SK-N-SH (cell line): ENCODE data around the gene CHRM1. TPM values are rescaled to one million over a fixed set of nuclear protein-coding genes. Genes with fewer than 3 reads are reported as not detected.

Experiments
- CTCF ChIA-PET: fragments of 300-600, 350-600 bp; formaldehyde crosslinking; extraction: SDS; loops from one replicate; lab custom pipeline; 2021; lab: Yijun Ruan, JAX
- POLR2A ChIA-PET: fragments of 350-600 bp; sonication (Branson Sonifier 250); formaldehyde crosslinking; extraction: SDS; loops from one replicate; lab custom pipeline; 2020; ENCODE audit warnings: antibody characterized with exemption, inconsistent platforms; lab: Yijun Ruan, JAX
- DNase-seq: peaks from one replicate; pipeline ENCODE4 v3.0.0; 2012
- H2AFZ ChIP-seq: fragments of 200-600 bp; sonication (generic); 2 replicates; pipeline ENCODE4 v1.8.1; 2016; ENCODE audit warnings: antibody characterized with exemption, mild to moderate bottlenecking, low read depth
- H3F3A ChIP-seq: fragments of 200-600 bp; sonication (generic); replicated peaks from 2 replicates; pipeline ENCODE3; 2016; ENCODE audit warnings: antibody characterized with exemption, mild to moderate bottlenecking; ENCODE audit not compliant: insufficient read depth
- H3K27ac ChIP-seq, 2 experiments: fragments of 200-500 bp in 1 of 2; fragments of 200-600 bp in 1 of 2; sonication (Bioruptor generic) in 1 of 2; sonication (generic), shearing (Covaris generic) in 1 of 2; 2 replicates each; pipeline versions ENCODE4 v1.5.1 to v1.6.1; 2014 to 2016; ENCODE audit warnings: low read depth in 2 of 2, inconsistent platforms in 1 of 2, low read length in 1 of 2, mild to moderate bottlenecking in 1 of 2, mixed read lengths in 1 of 2
- H3K27me3 ChIP-seq: fragments of 200-600 bp; sonication (generic), shearing (Covaris generic); 2 replicates; pipeline ENCODE4 v1.6.1; 2016; ENCODE audit warnings: mixed run types; ENCODE audit not compliant: insufficient read depth
- H3K36me3 ChIP-seq, 2 experiments: fragments of 200-500 bp in 1 of 2; fragments of 200-600 bp in 1 of 2; sonication (Bioruptor generic) in 1 of 2; sonication (generic) in 1 of 2; replicated peaks in 1 of 2; 2 replicates each; pipeline versions ENCODE3 to v1.5.1; 2014 to 2016; ENCODE audit warnings: low read length in 1 of 2, mild to moderate bottlenecking in 1 of 2; ENCODE audit not compliant: insufficient read depth in 2 of 2, control insufficient read depth in 1 of 2
- H3K4me1 ChIP-seq, 2 experiments: fragments of 200-500 bp in 1 of 2; fragments of 200-600 bp in 1 of 2; sonication (Bioruptor generic) in 1 of 2; sonication (generic), shearing (Covaris generic) in 1 of 2; 2 replicates each; pipeline versions ENCODE4 v1.5.1 to v1.6.1; 2014 to 2016; ENCODE audit warnings: low read depth in 1 of 2, low read length in 1 of 2, mixed run types in 1 of 2; ENCODE audit not compliant: insufficient read depth in 2 of 2, control insufficient read depth in 1 of 2
- H3K4me2 ChIP-seq: fragments of 200-600 bp; sonication (generic), shearing (Covaris generic); 2 replicates; pipeline ENCODE4 v1.6.1; 2017; ENCODE audit warnings: mixed run types
- H3K4me3 ChIP-seq, 2 experiments: fragments of 200-500 bp in 1 of 2; fragments of 200-600 bp in 1 of 2; sonication (Bioruptor generic) in 1 of 2; sonication (generic), shearing (Covaris generic) in 1 of 2; 2 replicates each; pipeline versions ENCODE4 v1.5.1 to v1.8.1; 2014 to 2016; ENCODE audit warnings: low read depth in 2 of 2, inconsistent platforms in 1 of 2, low read length in 1 of 2, mild to moderate bottlenecking in 1 of 2, mixed read lengths in 1 of 2, moderate library complexity in 1 of 2
- H3K79me2 ChIP-seq: fragments of 200-600 bp; sonication (generic); 2 replicates; pipeline ENCODE4 v1.8.1; 2017; ENCODE audit warnings: mild to moderate bottlenecking; ENCODE audit not compliant: insufficient read depth
- H3K9ac ChIP-seq: fragments of 200-600 bp; sonication (generic); 2 replicates; pipeline ENCODE4 v1.6.1; 2017; ENCODE audit warnings: mixed run types
- H3K9me2 ChIP-seq: fragments of 200-600 bp; sonication (generic); 2 replicates; pipeline ENCODE4 v1.6.1; 2017; ENCODE audit warnings: mixed run types
- H3K9me3 ChIP-seq: fragments of 200-600 bp; sonication (generic); 2 replicates; pipeline ENCODE4 v1.6.1; 2017; ENCODE audit warnings: mixed run types, mild to moderate bottlenecking, moderate library complexity
- H4K20me1 ChIP-seq: fragments of 200-600 bp; sonication (generic); 2 replicates; pipeline ENCODE4 v1.6.1; 2017; ENCODE audit warnings: mild to moderate bottlenecking, mixed run types; ENCODE audit not compliant: insufficient read depth
- CHD2 ChIP-seq: fragments of 150-350 bp; IDR thresholded peaks from 2 replicates; pipeline ENCODE4 v1.6.1; 2018; ENCODE audit warnings: low read length; ENCODE audit not compliant: partially characterized antibody
- CTCF ChIP-seq: fragments of 200-600 bp; sonication (generic); IDR thresholded peaks from 2 replicates; pipeline ENCODE4 v1.6.1; 2017; ENCODE audit warnings: antibody characterized with exemption, mild to moderate bottlenecking, moderate library complexity
- ELF1 ChIP-seq: IDR thresholded peaks from 2 replicates; pipeline ENCODE4 v1.4.0; 2012
- EZH2phosphoT487 ChIP-seq: fragments of 200-600 bp; sonication (generic); IDR thresholded peaks from 2 replicates; pipeline ENCODE4 v1.6.1; 2017; ENCODE audit warnings: low read depth, mixed run types, mild to moderate bottlenecking, antibody characterized with exemption, moderate library complexity, borderline replicate concordance
- FOXJ3 ChIP-seq: sonication (generic); formaldehyde crosslinking; IDR thresholded peaks from 2 replicates; pipeline ENCODE4 v1.5.1; 2020; ENCODE audit warnings: mild to moderate bottlenecking, missing genetic modification reagents
- FOXM1 ChIP-seq: IDR thresholded peaks from 2 replicates; pipeline ENCODE4 v1.4.0; 2012; ENCODE audit warnings: low read depth, mild to moderate bottlenecking
- JUND ChIP-seq: IDR thresholded peaks from 2 replicates; pipeline ENCODE4 v1.4.0; 2012
- MEF2A ChIP-seq: IDR thresholded peaks from 2 replicates; pipeline ENCODE4 v1.4.0; 2012; ENCODE audit warnings: low read depth, borderline replicate concordance
- NRF1 ChIP-seq: IDR thresholded peaks from 2 replicates; pipeline ENCODE4 v1.6.1; 2012; ENCODE audit warnings: low read depth, mild to moderate bottlenecking, low read length
- PBX3 ChIP-seq: IDR thresholded peaks from 2 replicates; pipeline ENCODE4; 2012
- POLR2AphosphoS5 ChIP-seq: IDR thresholded peaks from 2 replicates; pipeline ENCODE4 v1.6.1; 2012; ENCODE audit warnings: low read depth, low read length
- RAD21 ChIP-seq: IDR thresholded peaks from 2 replicates; pipeline ENCODE4 v1.6.1; 2012; ENCODE audit warnings: mild to moderate bottlenecking, low read length
- RCOR1 ChIP-seq: fragments of 150-350 bp; IDR thresholded peaks from 2 replicates; pipeline ENCODE4 v1.6.1; 2017; ENCODE audit warnings: antibody characterized with exemption, low read length
- SIN3A ChIP-seq: IDR thresholded peaks from 2 replicates; pipeline ENCODE4 v1.6.1; 2012; ENCODE audit warnings: low read depth, mild to moderate bottlenecking, low read length, moderate library complexity, borderline replicate concordance
- SMC3 ChIP-seq: IDR thresholded peaks from 2 replicates; pipeline ENCODE4 v1.6.1; 2012; ENCODE audit warnings: low read depth, low read length, improper control_type of control experiment
- TEAD4 ChIP-seq: IDR thresholded peaks from 2 replicates; pipeline ENCODE4 v1.4.0; 2012; ENCODE audit warnings: mild to moderate bottlenecking, borderline replicate concordance; ENCODE audit not compliant: insufficient read depth
- WGBS: methylation state at CpG from one replicate; pipeline ENCODE4 v1.1.6; 2017; ENCODE audit warnings: low lambda C conversion rate; 5-methylcytosine and 5-hydroxymethylcytosine counted together
- polyA plus RNA-seq, 3 experiments: library from polyadenylated mRNA; depleted of rRNA; stranded (reverse); fragments of >200 nt; gene quantifications; 2 replicates each; pipeline ENCODE4 v1.2.3, GENCODE V29; 2012
- TF ChIP-seq, protein P1 (sequence below): IDR thresholded peaks from 2 replicates; pipeline ENCODE4 v1.6.1; 2012; ENCODE audit warnings: mild to moderate bottlenecking, low read depth, low read length, moderate library complexity
- TF ChIP-seq, protein P2 (sequence below): fragments of 150-350 bp; IDR thresholded peaks from 2 replicates; pipeline ENCODE4 v1.6.1; 2016; ENCODE audit warnings: mild to moderate bottlenecking, low read depth, low read length

The CHRM1 gene
- polyA plus RNA-seq, 1 of the 3 experiments (the other 2 are of a cell fraction) = not detected

DNA sequence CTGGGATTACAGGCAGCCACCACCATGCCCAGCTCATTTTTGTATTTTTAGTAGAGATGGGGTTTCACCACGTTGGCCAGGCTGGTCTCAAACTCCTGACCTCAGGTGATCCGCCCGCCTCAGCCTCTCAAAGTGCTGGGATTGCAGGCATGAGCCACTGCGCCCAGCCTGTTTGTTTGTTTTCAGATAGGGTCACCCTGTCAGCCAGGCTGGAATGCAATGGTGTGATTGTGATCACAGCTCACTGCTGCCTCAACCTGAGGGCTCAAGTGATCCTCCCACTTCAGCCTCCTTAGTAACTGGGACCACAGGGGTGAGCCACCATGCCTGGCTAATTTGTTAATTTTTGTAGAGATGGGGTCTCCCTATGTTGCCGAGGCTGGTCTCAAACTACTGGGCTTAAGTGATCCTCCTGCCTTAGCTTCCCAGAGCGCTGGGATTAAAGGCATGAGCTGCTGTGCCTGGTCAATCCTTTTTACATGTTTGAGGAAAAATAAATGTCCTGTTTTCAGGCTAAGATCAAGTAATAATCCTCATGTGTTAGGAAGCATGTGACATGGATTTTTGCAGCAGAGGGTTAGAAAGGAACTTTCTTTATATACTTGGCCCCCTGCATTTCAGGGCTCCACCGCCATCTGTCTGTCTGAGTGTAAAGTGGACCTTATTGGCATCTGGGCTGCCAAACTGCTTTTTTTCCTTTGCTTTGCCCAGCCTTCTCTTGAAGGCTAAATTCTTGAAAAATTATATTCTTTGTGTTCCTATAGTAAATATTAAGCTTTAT lies 45.3 kb downstream of the CHRM1 start:
- H3K36me3 ChIP-seq = peaks cover 0 to 3% of the 10 kb centered on the region in 2 experiments
- peak; percentile 7; the same call in 1 of the 2 replicates for TF ChIP-seq RAD21
- TF ChIP-seq FOXM1 = no peak
- TF ChIP-seq, protein P1, sequence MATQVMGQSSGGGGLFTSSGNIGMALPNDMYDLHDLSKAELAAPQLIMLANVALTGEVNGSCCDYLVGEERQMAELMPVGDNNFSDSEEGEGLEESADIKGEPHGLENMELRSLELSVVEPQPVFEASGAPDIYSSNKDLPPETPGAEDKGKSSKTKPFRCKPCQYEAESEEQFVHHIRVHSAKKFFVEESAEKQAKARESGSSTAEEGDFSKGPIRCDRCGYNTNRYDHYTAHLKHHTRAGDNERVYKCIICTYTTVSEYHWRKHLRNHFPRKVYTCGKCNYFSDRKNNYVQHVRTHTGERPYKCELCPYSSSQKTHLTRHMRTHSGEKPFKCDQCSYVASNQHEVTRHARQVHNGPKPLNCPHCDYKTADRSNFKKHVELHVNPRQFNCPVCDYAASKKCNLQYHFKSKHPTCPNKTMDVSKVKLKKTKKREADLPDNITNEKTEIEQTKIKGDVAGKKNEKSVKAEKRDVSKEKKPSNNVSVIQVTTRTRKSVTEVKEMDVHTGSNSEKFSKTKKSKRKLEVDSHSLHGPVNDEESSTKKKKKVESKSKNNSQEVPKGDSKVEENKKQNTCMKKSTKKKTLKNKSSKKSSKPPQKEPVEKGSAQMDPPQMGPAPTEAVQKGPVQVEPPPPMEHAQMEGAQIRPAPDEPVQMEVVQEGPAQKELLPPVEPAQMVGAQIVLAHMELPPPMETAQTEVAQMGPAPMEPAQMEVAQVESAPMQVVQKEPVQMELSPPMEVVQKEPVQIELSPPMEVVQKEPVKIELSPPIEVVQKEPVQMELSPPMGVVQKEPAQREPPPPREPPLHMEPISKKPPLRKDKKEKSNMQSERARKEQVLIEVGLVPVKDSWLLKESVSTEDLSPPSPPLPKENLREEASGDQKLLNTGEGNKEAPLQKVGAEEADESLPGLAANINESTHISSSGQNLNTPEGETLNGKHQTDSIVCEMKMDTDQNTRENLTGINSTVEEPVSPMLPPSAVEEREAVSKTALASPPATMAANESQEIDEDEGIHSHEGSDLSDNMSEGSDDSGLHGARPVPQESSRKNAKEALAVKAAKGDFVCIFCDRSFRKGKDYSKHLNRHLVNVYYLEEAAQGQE = no peak
- no peak for TF ChIP-seq POLR2AphosphoS5
- no peak for TF ChIP-seq JUND
- TF ChIP-seq, all 33 proteins: peak for 1
- no peak for DNase-seq
- Histone ChIP-seq H3K9me2 (no peaks in the 10 kb centered on the region), H3K9ac (no peak overlapping the region), H2AFZ (no peak overlapping the region), H3K4me2 (no peak overlapping the region), H3K27me3 (no peaks in the 10 kb centered on the region), H3K9me3 (no peaks in the 10 kb centered on the region), H4K20me1 (no peaks in the 10 kb centered on the region), H3K79me2 (peaks cover 15% of the 10 kb centered on the region; the same call in 1 of the 2 replicates), H3F3A (peaks cover 25% of the 10 kb centered on the region), H3K27ac (no peak overlapping the region), H3K4me3 (no peak overlapping the region), H3K4me1 (peaks cover 13 to 14% of the 10 kb centered on the region in 2 experiments)
- 98% methylated on average over 7 of the region's 7 CpGs for WGBS
- ChIA-PET POLR2A (interaction anchor here (2.5 kb wide), 1 partner anchor 35 kb away, joined by 7 read pairs; no protein-coding TSS in a partner anchor), CTCF (interaction anchor here (0.7 to 2.6 kb wide), 4 partner anchors 8 to 89 kb away, joined by 3 to 13 read pairs (median 4); partner anchors contain the start of gene TMEM179B)

- Histone ChIP-seq H4K20me1 (no peaks in the 10 kb centered on the region), H3K9me3 (no peaks in the 10 kb centered on the region), H3K36me3 (peaks cover 0 to 3% of the 10 kb centered on the region in 2 experiments), H3F3A (peaks cover 17% of the 10 kb centered on the region), H3K79me2 (peaks cover 17% of the 10 kb centered on the region; the same call in 1 of the 2 replicates), H3K4me1 (peaks cover 6 to 8% of the 10 kb centered on the region in 2 experiments), H3K4me2 (no peak overlapping the region), H2AFZ (no peak overlapping the region), H3K9me2 (no peaks in the 10 kb centered on the region), H3K9ac (no peak overlapping the region), H3K4me3 (no peak overlapping the region), H3K27me3 (no peaks in the 10 kb centered on the region), H3K27ac (no peak overlapping the region)
- POLR2A ChIA-PET = interaction anchor here (2.5 kb wide), 1 partner anchor 34 kb away, joined by 7 read pairs; no protein-coding TSS in a partner anchor
- CTCF ChIA-PET = interaction anchor here (0.6 to 2.6 kb wide), 5 partner anchors 9 to 338 kb away, joined by 3 to 13 read pairs (median 3); partner anchors contain the start of gene TMEM179B
- no peak for DNase-seq
- no peak for TF ChIP-seq RCOR1
- TF ChIP-seq ELF1 = no peak
- TF ChIP-seq SIN3A = no peak
- no peak for TF ChIP-seq TEAD4
- no peak for TF ChIP-seq CTCF
- TF ChIP-seq SMC3 = no peak
- no peak for TF ChIP-seq PBX3
- no peak for TF ChIP-seq EZH2phosphoT487
- no peak for TF ChIP-seq NRF1
- TF ChIP-seq MEF2A = no peak
- TF ChIP-seq FOXJ3 (CRISPR knock-in tag) = no peak
- TF ChIP-seq CHD2 = no peak
- TF ChIP-seq, protein P2, sequence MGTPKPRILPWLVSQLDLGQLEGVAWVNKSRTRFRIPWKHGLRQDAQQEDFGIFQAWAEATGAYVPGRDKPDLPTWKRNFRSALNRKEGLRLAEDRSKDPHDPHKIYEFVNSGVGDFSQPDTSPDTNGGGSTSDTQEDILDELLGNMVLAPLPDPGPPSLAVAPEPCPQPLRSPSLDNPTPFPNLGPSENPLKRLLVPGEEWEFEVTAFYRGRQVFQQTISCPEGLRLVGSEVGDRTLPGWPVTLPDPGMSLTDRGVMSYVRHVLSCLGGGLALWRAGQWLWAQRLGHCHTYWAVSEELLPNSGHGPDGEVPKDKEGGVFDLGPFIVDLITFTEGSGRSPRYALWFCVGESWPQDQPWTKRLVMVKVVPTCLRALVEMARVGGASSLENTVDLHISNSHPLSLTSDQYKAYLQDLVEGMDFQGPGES = no peak
- WGBS = 98% methylated on average over 7 of the region's 7 CpGs
These were observed 46.3 kb downstream of the CHRM1 start for GRCh38 chr11:62874851-62875250.
